HFF-Myc (cell line): ENCODE results near the gene MAML1.

ENCODE experiments used
- DNase-seq: peaks from one replicate; pipeline ENCODE4 v3.0.0-alpha.2; 2011; ENCODE audit warnings: low read depth; ENCODE audit errors: extremely low read depth
- H3K4me3 ChIP-seq: replicated peaks from 2 replicates; pipeline ENCODE4 v1.5.1; 2011; ENCODE audit warnings: low read depth, mild to moderate bottlenecking, control low read depth, low read length
- CTCF ChIP-seq: IDR thresholded peaks from 2 replicates; pipeline ENCODE4 v1.5.1; 2012; ENCODE audit warnings: mild to moderate bottlenecking, low read depth, low read length, control low read depth; ENCODE audit errors: missing control alignments

MAML1 gene

DNA sequence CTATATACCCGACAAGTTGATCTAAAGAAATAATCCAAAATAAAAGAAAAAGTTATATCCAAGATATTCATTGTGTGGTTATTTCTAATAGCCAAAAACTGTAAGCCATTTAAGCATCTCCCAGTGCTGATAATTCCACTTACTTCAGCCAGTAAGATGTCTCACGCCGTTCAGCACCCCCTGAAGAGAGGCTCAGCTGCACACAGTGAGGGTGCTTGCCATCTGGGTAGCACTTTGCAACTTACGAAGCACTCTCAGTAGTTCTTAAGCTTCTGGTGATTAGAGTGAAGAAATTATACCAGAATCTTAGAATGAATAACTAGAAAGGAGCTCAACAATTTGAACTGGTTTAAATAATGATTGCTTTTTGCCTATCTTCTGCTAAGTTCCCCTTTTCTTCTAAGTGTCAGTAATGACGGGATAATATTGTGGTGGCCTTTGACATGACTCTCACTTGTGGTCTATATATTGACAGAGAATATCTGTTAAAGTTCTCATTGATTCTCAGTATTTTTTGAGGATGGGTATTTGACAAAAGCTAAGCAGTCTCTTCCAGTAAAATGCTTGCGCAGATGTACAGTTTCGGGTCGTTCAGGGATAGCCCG is 35.0 kb downstream of the MAML1 start:
- H3K4me3 ChIP-seq, result no peak overlapping the region
- no peak for TF ChIP-seq CTCF
- no peak for DNase-seq

DNA sequence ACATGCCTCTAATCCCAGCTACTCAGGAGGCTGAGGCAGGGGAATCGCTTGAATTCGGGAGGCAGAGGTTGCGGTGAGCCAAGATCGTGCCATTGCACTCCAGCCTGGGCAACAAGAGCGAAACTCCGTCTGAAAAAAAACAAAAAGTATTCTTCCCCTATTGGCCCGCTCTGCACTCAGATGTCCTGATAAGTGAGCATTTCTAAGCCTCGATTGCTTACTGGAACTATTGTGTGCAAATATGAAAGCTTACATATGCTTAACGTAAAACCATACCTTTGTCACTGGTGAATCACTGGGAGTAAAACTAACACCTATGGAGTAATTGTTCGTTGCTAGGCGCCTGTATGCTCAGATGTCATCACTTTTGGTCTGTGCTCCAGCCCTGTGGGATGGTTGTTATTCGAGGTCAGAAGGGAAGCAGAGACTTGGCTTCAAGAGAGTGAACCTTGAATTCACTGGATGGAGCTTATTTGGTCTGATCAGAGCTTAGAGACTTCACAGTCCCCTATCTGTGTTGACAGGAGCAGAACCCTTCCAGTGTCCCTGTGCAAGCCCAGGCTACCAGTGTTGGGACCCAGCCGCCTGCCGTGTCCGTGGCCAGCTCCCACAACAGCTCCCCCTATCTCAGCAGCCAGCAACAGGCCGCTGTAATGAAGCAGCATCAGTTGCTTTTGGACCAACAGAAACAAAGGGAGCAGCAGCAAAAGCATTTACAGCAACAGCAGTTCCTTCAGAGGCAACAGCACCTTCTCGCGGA is 35.9 kb downstream of the MAML1 start:
- H3K4me3 ChIP-seq, result no peak overlapping the region
- no peak for DNase-seq
- peak; percentile 15 for TF ChIP-seq CTCF

DNA sequence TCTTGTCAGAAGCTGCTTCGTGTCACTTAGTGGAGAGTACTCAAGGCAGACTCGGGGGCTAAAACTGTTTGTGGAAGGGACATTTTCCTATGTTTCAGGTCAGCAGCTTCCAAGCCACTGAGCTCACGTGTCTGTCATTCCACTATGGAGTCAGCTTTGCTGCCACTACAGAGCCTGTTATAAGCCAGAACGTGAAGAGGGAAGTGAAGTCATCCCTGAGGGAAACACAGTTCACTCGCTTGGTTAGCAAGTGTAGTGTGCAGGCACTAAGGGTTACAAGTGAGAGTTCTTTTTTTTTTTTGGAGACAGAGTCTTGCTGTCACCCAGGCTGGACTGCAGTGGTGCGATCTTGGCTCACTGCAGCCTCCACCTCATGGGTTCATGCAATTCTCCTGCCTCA is 36.6 kb downstream of the MAML1 start:
- TF ChIP-seq CTCF, result no peak
- H3K4me3 ChIP-seq, result no peak overlapping the region
- DNase-seq, result no peak

- TF ChIP-seq CTCF, result no peak
- no peak for DNase-seq
Observed at GRCh38 chr5:179769796-179770195, 37.2 kb downstream of the MAML1 start.

DNA sequence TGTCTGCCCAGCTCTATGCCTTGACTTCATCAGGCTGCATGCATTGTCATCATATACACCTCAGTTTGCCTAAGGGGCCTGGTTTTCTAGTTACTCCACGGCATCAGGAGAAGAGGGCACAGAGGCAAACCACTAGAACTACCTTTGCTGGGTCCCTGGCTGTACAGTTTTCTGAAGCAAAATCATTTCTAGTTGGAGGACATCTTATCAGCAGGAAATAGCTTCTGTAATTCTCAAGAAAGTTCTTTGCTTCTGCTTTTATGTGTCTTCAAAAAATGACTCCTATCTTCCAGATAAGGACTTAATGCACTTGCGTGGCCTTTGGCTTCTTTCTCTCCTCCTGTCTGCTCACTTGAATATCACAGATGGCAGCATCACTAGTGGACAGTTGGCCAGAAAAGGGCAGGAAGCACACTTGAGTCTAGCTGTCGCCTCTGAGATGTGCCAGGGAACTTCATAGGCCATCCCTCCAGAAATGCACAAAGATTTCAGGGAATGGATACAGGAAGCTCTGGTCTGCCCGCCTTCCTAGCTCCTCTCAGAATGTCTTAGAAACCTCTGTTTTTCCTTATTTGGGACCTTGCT is 38.8 kb downstream of the MAML1 start:
- no peak overlapping the region for H3K4me3 ChIP-seq
- TF ChIP-seq CTCF, result no peak
- no peak for DNase-seq

More at GRCh38 chr5:179769796-179770195, 37.2 kb downstream of the MAML1 start:
- H3K4me3 ChIP-seq, result no peak overlapping the region

GRCh38 chr5:179772351-179772750 is 39.7 kb downstream of the MAML1 start:
- TF ChIP-seq CTCF, result no peak
- no peak for DNase-seq
- H3K4me3 ChIP-seq, result no peak overlapping the region
